GM19035 (cell line): Measurements from ENCODE around the gene KLHDC7A.

ENCODE experiments used
- ATAC-seq: cut with Tn5 transposase; IDR thresholded peaks from one replicate; pipeline ENCODE4 v1.9.1; 2021; ENCODE audit not compliant: unreplicated experiment

The KLHDC7A gene

GRCh38 chr1:18501833-18502232 is 21.1 kb downstream of the KLHDC7A start:
- ATAC-seq: no peak

DNA sequence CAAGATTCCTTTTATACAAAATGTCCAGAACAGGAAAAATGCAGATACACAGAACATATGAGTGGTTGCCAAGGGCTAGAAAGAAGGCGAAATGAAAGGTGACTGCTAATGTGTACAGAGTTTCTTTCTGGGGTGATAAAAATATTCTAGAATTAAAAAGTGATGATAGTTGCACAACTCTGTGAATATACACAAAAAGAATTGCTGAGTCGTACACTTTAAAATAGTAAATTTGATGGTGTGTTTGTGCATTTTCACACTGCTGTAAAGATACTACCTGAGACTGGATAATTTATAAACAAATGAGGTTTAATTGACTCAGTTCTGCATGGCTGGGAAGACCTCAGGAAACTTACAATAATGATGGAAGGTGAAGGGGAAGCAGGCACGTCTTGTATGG is 23.9 kb downstream of the KLHDC7A start:
- no peak for ATAC-seq

GRCh38 chr1:18505666-18506065 is 24.9 kb downstream of the KLHDC7A start:
- no peak for ATAC-seq

DNA sequence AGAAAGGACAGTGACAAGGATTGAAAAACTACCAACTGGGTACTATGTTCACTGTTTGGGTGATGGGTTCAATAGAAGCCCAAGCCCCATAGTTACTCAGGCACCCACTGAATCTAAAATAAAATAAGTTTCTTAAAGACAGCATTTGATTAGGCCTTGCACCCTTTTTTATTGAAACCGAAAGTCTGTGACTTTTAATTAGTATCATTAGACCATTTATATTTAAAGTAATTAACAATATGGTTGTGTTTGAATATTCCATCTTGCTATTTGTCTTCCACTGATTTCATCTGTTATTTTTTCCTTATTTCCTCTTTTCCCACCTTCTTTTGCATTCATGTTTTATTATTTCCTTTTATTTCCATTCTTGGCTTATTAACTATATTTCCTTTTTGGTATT is 27.4 kb downstream of the KLHDC7A start:
- no peak for ATAC-seq

GRCh38 chr1:18511149-18511873 is 30.6 kb downstream of the KLHDC7A start:
- no peak for ATAC-seq

GRCh38 chr1:18511874-18512150 is 31.1 kb downstream of the KLHDC7A start:
- no peak for ATAC-seq

GRCh38 chr1:18512883-18513282 is 32.2 kb downstream of the KLHDC7A start:
- no peak for ATAC-seq

GRCh38 chr1:18513995-18514394 is 33.3 kb downstream of the KLHDC7A start:
- ATAC-seq: no peak

- ATAC-seq: no peak
These were observed 34.5 kb downstream of the KLHDC7A start for GRCh38 chr1:18515120-18515667.

GRCh38 chr1:18516473-18516872 is 35.7 kb downstream of the KLHDC7A start:
- no peak for ATAC-seq

GRCh38 chr1:18526436-18527275 is 45.9 kb downstream of the KLHDC7A start:
- no peak for ATAC-seq

- no peak for ATAC-seq
These were observed 46.8 kb downstream of the KLHDC7A start for GRCh38 chr1:18527514-18527913.

DNA sequence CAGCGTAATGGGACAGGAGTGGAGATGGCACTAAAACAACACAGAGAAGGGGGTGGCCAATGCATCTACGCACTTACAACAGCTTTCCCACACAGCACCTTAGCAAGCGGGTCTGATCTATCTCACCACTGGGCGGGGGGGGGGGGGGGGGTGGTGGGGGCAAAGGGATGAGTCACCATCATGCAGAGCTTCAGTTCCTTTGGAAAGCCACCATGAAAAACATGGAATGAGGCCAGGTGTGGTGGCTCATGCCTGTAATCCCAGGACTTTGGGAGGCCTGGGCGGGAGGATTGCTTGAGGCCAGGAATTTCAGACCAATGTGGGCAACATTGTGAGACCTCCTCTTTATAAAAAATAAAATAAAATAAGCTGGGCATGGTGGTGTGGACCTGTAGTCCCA is 47.2 kb downstream of the KLHDC7A start:
- no peak for ATAC-seq

DNA sequence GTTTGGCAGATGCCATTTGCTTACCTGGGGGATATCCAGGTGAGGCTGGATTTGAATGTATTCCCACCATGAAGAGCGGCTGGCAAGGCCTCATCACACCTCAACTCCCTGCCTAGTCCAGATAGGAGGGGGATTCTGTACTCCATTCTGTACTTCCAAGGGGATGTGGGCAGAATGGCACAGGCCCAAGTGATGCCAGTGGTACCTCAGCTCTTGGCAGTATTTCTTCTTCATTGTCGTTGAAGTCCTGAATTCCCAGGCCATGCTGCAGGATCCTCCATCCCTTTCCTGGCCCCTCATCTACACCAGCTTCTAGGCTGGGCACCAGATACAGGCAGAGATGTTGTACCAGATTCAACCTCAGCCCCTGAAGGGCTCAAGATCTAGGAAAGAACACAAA is 47.9 kb downstream of the KLHDC7A start:
- no peak for ATAC-seq

DNA sequence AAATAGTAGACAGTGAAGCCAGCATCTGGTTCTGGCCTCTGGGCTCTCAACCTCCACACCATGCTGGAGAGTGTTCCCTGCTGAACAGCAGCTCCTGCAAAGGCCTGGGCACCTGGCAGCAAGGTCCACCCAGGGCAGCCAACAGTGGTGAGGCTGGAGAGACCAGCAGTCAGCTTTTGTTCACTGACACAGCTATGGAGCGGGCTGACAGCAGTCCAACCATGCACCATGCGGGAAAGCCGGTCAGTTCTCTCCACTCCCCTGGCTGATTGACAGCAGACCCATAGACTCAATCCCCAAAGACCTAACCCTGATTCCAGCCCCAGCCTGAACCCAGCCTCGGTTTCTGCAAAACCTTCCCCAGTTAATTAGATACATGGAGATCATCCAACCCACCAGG is 49.0 kb downstream of the KLHDC7A start:
- ATAC-seq: no peak

GRCh38 chr1:18530587-18531502 is 50.1 kb downstream of the KLHDC7A start:
- ATAC-seq: no peak

GRCh38 chr1:18531503-18531845 is 50.7 kb downstream of the KLHDC7A start:
- no peak for ATAC-seq

DNA sequence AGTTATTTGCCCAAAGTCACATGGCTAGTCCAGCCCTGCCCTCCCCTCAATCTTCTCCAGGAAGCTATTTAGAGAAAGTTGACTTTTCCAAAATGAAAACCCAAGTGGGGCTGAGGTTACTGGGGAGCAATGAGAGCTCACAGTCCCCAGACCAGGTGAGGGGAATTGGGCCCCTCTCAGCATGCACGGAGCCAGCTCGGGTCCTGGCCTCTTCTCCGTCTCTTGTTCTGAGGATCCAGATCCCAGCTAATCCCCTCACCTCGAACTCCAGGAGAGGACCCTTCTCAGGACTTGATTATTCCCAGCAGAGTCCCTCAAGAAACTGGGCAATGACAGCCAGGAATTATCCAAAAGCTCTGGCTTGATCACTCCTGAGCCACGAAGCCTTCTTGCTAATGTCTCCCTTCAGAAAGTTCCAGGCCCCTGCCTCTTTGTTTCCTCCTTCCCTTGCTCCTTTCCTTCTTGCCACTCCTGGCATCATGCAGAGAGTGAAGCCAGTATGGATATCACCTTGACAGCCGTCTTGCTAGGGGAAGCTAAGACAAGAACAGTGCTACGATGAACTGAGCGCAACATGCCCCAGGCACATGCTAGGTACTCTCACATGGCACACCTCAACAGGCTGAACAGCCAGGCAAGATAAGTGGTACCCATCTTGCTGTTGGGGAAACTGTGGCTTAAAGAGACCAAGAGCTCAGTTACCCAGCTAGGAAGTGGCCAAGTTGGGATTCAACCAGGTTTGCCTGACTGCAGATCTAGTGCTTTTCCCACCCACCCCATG is 51.9 kb downstream of the KLHDC7A start:
- no peak for ATAC-seq

GRCh38 chr1:18533259-18533658 is 52.5 kb downstream of the KLHDC7A start:
- ATAC-seq: no peak

DNA sequence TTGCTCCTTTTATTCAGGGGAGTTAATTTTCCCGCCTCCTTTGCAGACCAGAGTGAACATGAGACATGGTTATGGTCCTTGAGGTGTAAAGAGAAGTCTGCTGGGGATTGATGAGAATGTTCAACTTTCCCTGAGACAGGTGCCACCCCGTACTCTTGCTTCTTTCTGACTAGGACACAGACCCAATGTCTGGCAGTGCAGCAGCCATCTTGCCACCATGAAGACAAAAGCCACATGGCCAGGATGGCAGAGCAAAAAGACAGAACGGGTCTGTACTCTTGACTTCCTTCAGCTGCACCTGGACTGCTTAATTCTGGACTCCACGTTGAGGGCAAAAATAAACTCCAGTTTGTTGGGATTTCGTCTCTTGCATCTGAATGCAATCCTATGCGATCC is 54.1 kb downstream of the KLHDC7A start:
- no peak for ATAC-seq
